NCI-H345 treated with DMSO at 0.1 percent for 48 hours (cell line): ENCODE results near the gene SOD2.
"Not testable (repeated sequence)": the region's sequence is repeated elsewhere in the genome, so short reads cannot be mapped to it uniquely, and the experiment has no call there.

Source experiments
- DNase-seq: peaks from one replicate; lab custom pipeline; 2025; ENCODE audit not compliant: unreplicated experiment; lab: John Stamatoyannopoulos, UW

SOD2 gene

DNA sequence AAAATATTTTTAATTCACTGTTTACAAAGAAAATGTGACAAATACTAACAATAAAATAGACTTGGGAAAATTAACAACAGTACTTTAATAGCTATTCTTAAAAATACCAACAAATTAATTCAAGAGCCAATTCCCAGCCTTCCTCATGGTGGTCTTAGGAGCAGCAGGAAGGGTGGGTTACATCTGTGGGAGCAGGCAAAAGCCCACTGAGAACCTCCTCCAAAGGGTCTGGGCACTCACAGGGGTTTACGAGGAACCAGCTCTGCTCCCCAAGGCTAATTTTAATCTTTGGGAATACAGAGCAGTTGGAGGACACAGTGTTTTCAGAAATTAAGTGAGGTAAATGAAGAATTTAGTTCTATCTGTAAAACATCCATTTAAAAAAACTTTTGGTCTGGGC, 10.2 kb downstream of the SOD2 start:
- no peak for DNase-seq

DNA sequence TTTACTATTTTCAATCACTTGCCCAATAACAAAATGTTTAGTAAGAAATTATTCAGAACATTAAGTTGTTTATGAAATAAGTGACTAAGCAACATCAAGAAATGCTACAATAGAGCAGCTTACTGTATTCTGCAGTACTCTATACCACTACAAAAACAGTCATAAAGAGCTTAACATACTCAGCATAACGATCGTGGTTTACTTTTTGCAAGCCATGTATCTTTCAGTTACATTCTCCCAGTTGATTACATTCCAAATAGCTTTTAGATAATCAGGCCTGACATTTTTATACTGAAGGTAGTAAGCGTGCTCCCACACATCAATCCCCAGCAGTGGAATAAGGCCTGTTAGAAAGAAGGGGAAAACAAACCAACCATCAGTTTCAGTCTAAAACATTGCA, 10.7 kb downstream of the SOD2 start:
- DNase-seq: no peak

DNA sequence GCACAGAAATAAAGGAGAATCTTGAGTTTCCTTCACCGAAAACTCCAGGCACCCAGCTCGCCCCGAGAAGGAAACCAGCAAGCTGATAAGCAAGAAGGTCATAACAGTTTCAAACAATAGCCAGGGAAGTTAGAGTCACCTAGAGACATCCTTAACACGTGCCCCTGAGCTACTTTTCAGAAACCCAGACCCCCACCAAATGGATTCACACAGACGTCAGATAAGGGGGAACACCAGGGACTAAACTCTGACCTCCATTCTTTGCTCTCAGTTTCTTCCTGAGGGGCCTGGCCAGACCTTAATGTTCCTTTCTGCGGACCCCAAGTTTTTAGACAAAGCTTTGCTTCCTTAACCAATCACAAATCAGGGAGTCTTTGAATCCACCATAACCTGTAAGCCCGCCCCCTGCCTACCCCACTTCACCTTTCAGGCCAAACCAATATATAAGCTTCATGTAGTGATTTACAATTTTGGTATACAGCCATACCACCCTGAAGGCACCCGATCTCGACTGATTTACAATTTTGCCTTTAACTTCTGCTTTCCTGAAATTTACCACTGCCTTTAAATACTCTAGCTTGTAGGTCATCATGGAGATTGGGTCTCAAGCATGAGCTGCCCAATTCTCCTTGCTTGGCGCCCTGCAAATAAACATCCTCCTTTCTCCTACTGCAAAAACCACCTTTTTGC, 11.7 kb downstream of the SOD2 start:
- DNase-seq: no peak

DNA sequence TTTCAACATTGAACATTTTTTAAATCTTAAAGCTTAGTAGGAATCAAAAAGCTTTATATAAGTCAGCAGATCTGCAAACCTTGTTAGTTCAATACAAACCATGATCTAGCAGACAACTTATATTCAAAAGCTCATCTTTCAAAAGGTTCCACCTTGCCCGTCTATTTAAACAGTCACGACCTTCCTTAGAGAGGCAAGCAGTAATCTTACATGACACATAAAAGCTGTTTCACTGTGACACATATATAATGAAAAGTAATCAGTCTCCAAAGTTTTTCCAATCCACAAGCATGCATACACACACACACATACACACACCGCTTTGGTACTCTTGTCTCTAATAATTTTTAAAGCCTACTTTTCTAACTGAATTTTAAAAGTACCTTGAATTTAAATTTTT, 12.9 kb downstream of the SOD2 start:
- DNase-seq: no peak

DNA sequence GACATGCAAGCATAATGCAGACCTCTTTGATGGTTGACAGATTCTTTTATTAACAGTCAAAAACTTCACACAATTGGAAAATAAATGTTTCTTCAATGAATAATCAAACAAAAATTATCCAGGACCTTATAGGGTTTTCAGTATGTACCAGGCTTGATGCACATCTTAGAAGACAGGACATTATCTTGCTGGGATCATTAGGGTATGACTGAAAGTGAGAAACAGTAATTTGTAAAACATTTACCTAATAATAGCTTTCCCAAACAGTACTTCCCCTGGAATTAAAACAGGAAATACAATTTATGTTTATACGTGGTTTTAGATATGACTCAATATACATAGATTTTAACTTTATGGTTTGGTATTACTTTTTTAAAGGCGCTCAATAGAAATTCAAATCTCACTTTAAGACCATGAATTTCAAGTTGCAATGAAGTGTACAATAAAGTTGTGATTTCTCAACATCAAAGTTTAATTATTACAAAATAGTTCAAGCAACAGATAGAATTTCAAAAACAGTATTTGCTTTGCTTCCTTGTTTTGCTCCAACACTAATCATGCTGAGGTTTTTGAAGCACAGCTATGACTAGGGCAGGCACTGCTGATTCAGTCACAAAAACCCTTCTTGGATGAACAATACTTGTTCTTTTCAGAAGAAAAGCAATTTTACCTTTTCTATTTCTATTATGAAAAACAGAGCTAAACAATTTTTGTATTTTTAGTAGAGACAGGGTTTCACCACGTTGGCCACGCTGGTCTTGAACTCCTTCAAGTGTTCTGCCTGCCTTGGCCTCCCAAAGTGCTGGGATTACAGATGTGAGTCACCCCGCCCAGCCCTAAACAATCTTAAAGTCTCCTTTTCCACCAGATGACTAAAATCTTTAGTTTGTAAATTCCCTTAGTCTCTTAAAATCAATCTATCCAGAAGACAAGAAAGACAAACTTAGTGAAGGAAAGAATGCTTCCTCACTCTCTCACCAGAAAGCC, 13.7 kb downstream of the SOD2 start:
- no peak for DNase-seq

DNA sequence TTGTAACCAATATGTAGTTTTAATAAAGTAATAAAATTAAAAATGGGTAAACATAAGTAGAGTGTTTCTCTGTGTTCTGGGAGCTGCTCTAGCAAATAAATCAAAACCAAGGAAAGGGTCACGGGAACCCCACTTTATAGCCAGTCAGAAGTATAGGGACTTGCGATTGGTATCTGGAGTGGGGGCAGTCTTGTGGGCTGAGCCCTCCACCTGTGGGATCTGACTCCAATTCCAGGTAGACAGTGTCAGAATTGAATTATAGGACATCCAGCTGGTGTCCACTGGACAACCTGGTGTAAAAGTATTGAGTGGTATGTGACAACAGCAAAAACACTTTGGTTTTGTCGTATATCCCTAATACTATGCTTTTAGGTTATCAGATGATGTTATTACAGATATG, 14.5 kb downstream of the SOD2 start:
- DNase-seq: no peak

DNA sequence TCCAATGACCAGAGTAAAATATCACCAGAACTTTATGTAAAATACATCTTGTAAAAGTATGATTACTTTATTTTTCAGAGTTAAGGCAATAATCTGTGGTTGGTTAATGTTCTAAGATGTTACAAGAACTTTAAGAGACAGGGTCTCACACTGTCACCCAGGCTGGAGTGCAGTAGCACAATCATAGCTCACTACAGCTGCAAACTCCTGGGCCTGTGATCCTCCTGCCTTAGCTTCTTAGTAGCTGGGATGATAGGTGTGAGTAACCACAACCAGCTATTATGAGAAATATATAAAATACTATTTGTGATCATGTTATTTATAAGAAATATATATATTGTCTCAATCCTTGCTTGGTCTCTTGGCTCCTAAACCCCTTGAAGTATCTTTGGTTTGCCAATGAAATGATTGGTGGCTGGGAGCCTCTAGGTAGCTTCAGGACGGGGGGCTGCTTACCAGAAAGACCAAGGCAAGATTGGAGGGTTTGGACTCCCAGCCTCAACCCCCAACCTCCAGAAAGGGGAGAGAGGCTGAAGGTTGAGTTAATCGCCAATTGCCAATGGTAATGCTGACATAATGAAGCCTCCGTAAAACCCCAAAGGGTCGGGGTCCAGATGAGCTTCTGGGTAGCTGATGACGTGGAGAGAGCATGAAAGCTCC, 15.4 kb downstream of the SOD2 start:
- no peak for DNase-seq

DNA sequence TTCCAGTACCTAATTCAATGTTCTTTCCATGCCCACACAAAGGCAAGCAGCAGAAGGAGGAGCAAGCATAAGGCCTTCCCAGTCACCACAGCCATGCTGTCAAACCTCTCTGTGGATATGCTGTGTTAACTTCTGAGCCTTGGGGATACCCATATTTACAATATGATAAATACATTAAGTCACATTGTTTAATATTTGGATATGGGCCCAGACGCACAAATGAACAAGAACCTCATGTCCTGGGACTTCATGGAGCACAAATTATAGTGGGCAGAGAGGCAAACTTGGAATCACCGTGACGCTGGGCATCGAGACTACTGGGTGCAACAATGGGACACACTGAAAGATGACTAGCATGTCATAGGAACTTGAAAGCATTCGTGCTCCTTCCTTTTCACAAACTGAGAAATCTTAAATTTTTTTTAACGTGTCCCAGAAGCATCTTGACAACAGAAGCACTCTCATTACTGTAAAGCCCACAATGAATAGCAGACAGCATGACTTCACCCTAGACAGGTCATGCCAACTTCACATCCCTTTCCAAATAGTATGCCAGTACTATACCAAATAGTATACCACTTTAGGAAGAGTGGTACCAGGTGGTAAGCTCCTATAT, 16.0 kb downstream of the SOD2 start:
- DNase-seq: no peak

DNA sequence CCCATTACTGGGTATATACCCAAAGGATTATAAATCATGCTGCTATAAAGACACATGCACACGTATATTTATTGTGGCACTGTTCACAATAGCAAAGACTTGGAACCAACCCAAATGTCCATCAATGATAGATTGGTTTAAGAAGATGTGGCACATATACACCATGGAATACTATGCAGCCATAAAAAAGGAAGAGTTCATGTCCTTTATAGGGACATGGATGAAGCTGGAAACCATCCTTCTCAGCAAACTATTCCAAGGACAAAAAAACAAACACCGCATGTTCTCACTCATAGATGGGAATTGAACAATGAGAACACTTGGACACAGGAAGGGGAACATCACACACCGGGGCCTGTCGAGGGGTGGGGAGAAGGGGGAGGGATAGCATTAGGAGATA, 16.8 kb downstream of the SOD2 start:
- not testable (repeated sequence) for DNase-seq

DNA sequence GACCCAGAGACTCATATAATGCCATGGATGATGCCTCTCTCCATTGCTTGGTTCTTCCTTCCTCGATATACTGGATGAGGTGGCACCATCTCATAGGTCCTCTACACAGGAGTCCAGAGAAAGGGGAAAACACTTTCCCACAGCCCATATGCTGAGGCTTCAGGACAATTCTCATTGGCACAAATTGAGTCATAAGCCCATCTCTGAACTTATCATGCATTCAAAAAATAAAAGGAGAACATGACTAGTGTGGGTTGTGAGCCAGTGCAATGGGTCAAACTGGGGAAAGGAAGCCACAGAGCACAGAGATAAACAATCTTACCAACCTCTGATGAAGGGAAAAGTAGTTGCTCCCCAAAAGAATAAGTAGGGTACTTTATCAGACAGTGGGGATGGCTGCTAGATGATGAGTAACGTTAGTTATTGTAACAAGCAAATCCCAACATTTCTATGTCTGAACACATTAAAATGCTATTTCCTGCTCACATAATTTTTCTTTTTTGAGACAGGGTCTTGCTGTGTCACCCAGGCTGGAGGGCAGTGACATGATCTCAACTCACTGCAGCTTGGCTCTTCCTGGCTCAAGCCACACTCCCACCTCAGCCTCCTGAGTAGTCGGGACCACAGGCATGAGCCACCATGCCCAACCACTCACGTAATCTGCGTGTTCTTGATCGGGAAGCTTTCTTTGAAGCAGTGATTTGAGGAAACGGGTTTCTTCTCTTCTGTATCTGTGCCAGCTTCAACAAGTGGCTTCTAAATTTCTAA, 27.0 kb downstream of the SOD2 start:
- DNase-seq: no peak

DNA sequence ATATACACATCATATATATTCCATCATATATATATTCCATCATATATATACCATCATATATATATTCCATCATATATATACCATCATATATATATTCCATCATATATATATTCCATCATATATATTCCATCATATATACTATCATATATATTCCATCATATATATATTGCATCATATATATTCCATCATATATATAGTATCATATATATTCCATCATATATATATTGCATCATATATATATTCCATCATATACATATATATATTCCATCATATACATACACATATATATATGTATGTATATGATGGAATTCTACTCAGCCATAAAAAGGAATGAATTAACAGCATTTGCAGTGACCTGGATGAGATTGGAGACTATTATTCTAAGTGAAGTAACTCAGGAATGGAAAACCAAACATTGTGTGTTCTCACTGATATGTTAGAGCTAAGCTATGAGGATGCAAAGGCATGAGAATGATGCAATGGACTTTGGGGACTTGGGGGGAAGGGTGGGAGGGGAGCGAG, 29.6 kb downstream of the SOD2 start:
- not testable (repeated sequence) for DNase-seq

DNA sequence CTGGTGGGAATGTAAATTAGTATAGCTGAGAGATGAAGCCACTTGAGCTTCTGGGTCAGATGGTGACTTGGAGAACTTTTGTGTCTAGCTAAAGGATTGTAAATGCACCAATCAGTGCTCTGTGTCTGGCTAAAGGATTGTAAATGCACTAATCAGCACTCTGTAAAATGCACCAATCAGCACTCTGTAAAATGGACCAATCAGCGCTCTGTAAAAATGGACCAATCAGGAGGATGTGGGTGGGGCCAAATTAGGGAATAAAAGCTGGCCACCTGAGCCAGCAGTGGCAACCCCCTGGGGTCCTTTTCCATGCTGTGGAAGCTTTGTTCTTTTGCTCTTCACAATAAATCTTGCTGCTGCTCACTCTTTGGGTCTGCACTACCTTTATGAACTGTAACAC, 31.1 kb downstream of the SOD2 start:
- DNase-seq: not testable (repeated sequence)

DNA sequence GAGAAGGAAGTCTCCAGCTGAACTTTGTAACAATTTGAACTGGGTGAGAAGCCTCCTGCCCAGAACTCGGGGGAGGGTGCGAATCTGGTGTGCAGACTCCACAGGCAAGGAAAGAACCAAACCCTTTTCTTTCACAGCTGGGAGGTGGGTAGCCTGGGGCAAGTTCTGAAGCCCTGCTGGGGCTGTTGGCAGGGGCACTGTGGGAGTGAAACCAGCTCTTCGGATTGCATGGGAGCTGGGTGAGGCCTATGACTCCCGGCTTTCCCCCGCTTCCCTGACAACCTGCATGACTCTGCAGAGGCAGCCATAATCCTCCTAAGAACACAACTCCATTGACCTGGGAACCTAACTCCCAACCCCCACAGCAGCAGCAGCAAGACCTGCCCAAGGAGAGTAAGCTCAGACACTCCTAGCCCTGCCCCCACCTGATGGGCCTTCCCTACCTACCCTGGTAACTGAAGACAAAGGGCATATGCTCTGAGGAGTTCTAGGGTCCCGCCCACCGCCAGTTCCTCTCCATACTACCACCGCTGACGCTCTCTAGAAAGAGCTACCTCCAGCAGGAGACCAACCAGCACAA, 37.5 kb downstream of the SOD2 start:
- DNase-seq: no peak

DNA sequence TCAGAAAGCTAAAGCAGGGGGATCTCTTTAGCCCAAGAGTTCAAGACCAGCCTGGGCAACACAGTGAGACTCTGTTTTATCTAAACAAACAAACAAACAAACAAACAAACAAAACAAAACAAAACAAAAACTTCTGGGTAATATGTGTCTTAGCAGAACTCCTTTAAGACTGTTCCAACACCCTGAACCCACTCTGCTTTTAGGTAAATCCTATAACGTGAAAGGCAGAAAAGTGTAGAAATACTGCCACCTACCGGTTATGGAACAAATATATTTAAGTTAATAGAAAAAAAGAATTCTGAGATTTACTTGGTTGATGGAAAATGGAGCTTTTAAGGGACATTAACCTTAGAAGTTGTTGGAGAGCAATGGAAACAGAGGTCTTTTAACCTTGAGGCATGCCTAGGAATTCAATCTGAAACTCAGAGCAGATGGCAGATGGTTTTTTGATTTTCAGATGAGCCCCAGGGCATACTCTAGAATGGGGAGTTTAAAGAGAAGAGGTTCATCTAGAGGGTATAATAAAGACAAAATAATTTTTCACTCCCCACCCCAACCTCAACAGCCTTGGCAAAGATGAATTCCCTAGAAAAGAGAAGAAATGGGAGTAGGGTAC, 38.5 kb downstream of the SOD2 start:
- peak; percentile 59 for DNase-seq

DNA sequence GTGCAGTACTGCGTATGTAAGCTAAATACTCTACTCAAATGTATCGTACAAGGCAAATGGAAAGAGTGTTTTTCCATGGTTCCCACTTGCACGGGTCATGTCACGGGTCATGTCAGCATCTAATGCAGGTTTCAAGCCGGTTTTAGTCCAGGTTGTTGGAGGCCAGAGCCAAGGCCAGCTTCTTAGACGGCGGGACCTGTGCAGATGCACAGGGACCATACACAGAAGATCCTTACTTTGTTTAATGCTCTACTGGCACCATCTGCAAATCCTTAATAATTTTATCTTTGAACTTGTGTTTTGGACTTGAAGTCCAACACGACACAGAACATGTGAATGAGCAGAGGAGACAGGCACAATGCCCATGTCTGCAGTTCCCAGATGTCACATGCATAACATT, 42.7 kb downstream of the SOD2 start:
- no peak for DNase-seq

DNA sequence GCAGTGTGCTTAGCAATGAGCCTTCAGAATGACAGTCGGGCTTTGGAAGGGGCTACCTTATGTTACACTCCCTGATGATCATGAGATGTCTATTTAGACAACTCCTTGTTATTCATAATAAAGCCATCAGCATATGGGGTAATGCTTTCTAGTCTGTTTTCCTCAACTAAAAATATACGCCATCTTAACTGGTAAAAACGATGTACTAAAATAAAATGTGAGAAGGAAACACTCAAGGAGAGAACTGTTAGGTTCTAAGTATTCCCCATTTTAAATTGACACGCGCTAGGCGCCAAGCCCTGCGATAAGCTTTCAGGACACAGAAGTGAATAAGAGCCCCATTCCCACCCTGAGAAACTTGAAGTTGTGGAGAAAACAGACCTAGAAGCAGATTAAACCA, 43.6 kb downstream of the SOD2 start:
- DNase-seq: no peak

DNA sequence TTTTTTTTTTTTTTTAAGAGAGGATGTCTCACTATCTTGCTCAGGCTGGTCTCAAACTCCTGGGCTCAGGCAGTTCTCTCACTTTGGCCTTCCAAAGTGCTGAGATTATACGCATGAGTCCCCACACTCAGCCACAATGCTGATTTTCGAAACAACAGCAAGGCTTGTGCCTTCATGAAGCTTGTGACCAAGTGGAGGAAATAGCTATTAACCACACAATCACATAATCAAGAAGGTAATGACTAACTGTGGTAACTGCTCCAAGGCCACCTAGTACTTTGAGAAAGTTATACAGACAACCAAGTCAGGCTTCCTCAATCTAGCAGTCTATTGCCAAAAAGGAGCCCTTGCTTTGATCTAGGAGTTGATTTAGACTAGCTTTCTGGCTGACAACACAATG, 46.3 kb downstream of the SOD2 start:
- DNase-seq: no peak

DNA sequence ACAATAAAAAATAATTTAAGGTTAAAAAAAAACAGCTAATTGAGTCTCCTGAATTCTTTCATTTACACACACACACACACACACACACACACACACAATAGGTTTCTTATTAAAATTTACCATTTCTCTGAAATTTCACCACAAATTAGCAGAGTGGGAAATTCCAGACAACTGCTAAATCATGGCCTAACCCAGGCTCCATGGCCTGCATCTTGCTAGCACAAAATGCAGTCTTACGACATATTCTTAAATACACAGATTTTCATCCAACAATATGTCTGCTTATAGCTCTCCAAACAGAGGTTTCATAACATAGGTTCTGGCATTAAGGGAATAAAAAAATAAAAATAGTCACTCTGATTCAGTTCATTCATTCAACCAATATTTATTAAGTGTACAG, 46.9 kb downstream of the SOD2 start:
- DNase-seq: no peak

DNA sequence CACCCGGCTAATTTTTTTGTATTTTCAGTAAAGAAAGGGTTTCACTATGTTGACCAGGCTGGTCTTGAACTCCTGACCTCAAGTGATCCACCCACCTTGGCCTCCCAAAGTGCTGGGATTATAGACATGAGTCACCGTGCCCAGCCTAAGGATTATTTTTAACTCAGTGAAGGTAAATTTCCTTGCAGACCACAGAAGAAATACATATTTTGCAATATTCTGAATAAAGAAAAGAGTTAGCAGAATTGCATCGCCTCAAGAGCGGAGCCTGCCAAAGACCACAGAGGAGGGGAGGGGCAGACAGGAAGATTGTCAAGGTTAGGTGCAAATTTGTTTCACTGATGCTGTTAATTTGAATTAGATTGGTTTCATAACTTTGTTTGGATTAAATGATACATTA, 47.4 kb downstream of the SOD2 start:
- no peak for DNase-seq
